Stomach (tissue), 9 donors: ENCODE data around the gene SOST. TPM values are rescaled to one million over a fixed set of nuclear protein-coding genes. Genes with fewer than 3 reads are reported as not detected.

Experiments
- DNase-seq, 2 donors: peaks; one replicate each; pipeline versions ENCODE4 v3.0.0 to v3.0.0-alpha.2; 2013 to 2019
- H3K27ac ChIP-seq, 5 donors: fragments of 200-600 bp in 4 of 5; sonication (generic) in 4 of 5; one replicate each; pipeline ENCODE4 v1.5.1; 2013 to 2019; ENCODE audit warnings: mild to moderate bottlenecking in 1 of 5, moderate library complexity in 1 of 5
- H3K27me3 ChIP-seq, 3 donors: fragments of 200-600 bp; sonication (generic); one replicate each; pipeline ENCODE4 v1.5.1; 2017 to 2019; ENCODE audit warnings: mixed run types in 1 of 3
- H3K36me3 ChIP-seq, 4 donors: fragments of 200-600 bp; sonication (generic); 1 replicate in 3 of 4; 2 replicates in 1 of 4; pipeline ENCODE4 v1.5.1; 2016 to 2019
- H3K4me1 ChIP-seq, 4 donors: fragments of 200-600 bp; sonication (generic); one replicate each; pipeline ENCODE4 v1.5.1; 2016 to 2019
- H3K4me3 ChIP-seq, 4 donors: fragments of 200-600 bp; sonication (generic) in 3 of 4; one replicate each; pipeline ENCODE4 v1.5.1; 2016 to 2019; ENCODE audit warnings: mild to moderate bottlenecking in 1 of 4
- H3K9me3 ChIP-seq, 4 donors: fragments of 200-600 bp; sonication (generic); one replicate each; pipeline ENCODE4 v1.5.1; 2016 to 2019
- EP300 ChIP-seq: sonication (generic); formaldehyde crosslinking; IDR thresholded peaks from one replicate; pipeline ENCODE4 v1.6.1; 2017; ENCODE audit warnings: antibody characterized with exemption
- POLR2A ChIP-seq, 4 donors: fragments of 450-650 bp; IDR thresholded peaks; one replicate each; pipeline ENCODE4 v1.6.1; 2016; ENCODE audit warnings: antibody characterized with exemption in 4 of 4, control low read depth in 2 of 4, mild to moderate bottlenecking in 1 of 4, moderate library complexity in 1 of 4
- POLR2AphosphoS5 ChIP-seq, 3 donors: sonication (generic); formaldehyde crosslinking; IDR thresholded peaks; one replicate each; pipeline ENCODE4 v1.6.1; 2016; ENCODE audit warnings: antibody characterized with exemption in 3 of 3
- WGBS, 5 donors: extraction: QIAGEN DNeasy Blood & Tissue Kit in 3 of 5; methylation state at CpG; one replicate each; pipeline versions ENCODE4 v1.1.5 to v1.1.7; 2013 to 2018; 5-methylcytosine and 5-hydroxymethylcytosine counted together
- intact Hi-C: fragments of 100-400 bp; cut with DNase I; formaldehyde crosslinking; loops from one replicate; pipeline ENCODE4 v1.15.1; 2023; ENCODE audit warnings: low total_unique reads
- polyA plus RNA-seq, 3 donors: library from polyadenylated mRNA; stranded (reverse); fragments of 200-250 nt; gene quantifications; one replicate each; pipeline ENCODE4 v1.2.3, GENCODE V29; 2013
- total RNA-seq, 5 donors: library from RNA; depleted of rRNA; stranded (reverse); fragments of >200 nt; gene quantifications; one replicate each; pipeline versions ENCODE4 v1.1.0 to v1.2.3, GENCODE V29; 2014 to 2016
- TF ChIP-seq, protein P1 (sequence below), 7 experiments: fragments of 450-650 bp in 4 of 7; fragments of 200-600 bp in 3 of 7; sonication (generic) in 3 of 7; IDR thresholded peaks; one replicate each; pipeline ENCODE4 v1.5.1; 2016 to 2019; ENCODE audit warnings: antibody characterized with exemption in 7 of 7, control low read depth in 2 of 7, mild to moderate bottlenecking in 1 of 7
- donor health status: healthy with polysubstance abuse.
- donor health status: Bipolar disorder and iron deficiency.
- donor health status: healthy.

SOST gene
- total and polyA plus RNA-seq, 8 donors: not detected

DNA sequence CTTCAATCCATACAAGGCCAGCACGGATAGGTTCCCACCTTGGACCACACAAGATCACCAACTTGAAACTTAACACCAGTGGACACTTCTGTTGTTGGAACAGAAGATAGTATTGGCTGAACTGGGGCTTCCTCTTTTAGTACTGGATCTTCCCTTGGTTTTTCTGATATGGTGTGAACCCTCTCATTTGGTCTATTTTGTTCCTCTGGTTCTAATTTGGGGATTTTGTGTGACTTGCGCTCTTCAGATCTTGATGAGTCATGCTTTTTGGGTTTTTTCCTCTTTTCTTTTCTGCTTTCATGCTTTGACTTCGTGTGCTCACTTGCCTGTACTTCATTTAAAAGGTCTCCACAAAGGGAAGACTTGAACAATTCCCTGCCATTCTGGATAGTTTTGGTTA, 39.0 kb downstream of the SOST start:
- intact Hi-C loops: no loop called here
- no peak for TF ChIP-seq POLR2A (IDR thresholded peaks at IDR 0.05)
- no peak for TF ChIP-seq EP300
- TF ChIP-seq, protein P1, sequence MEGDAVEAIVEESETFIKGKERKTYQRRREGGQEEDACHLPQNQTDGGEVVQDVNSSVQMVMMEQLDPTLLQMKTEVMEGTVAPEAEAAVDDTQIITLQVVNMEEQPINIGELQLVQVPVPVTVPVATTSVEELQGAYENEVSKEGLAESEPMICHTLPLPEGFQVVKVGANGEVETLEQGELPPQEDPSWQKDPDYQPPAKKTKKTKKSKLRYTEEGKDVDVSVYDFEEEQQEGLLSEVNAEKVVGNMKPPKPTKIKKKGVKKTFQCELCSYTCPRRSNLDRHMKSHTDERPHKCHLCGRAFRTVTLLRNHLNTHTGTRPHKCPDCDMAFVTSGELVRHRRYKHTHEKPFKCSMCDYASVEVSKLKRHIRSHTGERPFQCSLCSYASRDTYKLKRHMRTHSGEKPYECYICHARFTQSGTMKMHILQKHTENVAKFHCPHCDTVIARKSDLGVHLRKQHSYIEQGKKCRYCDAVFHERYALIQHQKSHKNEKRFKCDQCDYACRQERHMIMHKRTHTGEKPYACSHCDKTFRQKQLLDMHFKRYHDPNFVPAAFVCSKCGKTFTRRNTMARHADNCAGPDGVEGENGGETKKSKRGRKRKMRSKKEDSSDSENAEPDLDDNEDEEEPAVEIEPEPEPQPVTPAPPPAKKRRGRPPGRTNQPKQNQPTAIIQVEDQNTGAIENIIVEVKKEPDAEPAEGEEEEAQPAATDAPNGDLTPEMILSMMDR (IDR thresholded peaks at IDR 0.05): no peak
- no peak for TF ChIP-seq POLR2AphosphoS5 (IDR thresholded peaks at IDR 0.05)
- peak overlapping the region in 2 of 5 donors; percentile 94 to 95 for H3K27ac ChIP-seq

DNA sequence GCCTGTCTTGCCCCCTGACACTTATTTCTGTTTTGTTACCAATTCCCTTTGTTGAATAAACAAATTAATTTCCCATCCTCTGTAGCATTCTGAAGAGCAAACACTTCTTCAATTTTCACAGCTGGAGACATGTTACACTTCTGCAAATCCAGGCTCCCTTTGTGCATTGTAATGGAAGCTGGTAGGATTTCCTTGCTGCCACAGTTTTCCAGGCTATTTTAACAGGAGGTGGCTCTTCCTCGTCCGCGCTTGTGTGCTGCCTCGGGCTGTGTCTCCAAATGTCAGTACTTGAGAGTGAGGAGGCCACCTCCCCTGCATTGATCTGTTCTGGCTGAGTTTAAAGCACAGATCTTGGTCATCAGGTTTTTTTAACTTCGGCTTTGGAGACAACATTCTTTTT, 40.0 kb downstream of the SOST start:
- Histone ChIP-seq H3K4me3 (no peak overlapping the region), H3K4me1 (peaks cover 5 to 18% (median 10%) of the 10 kb centered on the region in 4 donors), H3K9me3 (no peaks in the 10 kb centered on the region), H3K36me3 (no peaks in the 10 kb centered on the region), H3K27me3 (peaks cover 0 to 9% (median 0%) of the 10 kb centered on the region in 3 donors), H3K27ac (no peak overlapping the region)
- TF ChIP-seq EP300 (no peak), POLR2AphosphoS5 (IDR thresholded peaks at IDR 0.05) (no peak), POLR2A (IDR thresholded peaks at IDR 0.05) (no peak)
- TF ChIP-seq, protein P1 (IDR thresholded peaks at IDR 0.05): no peak
- WGBS, 5 donors: 74 to 85% (median 79%) methylated on average over 5 of the region's 5 CpGs
- DNase-seq: no peak
- intact Hi-C loops: no loop called here

More for the DNA sequence above, 39.0 kb downstream of the SOST start:
- H3K36me3 ChIP-seq: no peaks in the 10 kb centered on the region
- WGBS, 5 donors: 66 to 84% (median 83%) methylated on average over 3 of the region's 3 CpGs
- H3K9me3 ChIP-seq: no peaks in the 10 kb centered on the region
- peaks cover 0 to 11% (median 2%) of the 10 kb centered on the region in 4 donors for H3K4me1 ChIP-seq
- H3K27me3 ChIP-seq: no peaks in the 10 kb centered on the region
- H3K4me3 ChIP-seq: no peak overlapping the region
- DNase-seq: no peak

DNA sequence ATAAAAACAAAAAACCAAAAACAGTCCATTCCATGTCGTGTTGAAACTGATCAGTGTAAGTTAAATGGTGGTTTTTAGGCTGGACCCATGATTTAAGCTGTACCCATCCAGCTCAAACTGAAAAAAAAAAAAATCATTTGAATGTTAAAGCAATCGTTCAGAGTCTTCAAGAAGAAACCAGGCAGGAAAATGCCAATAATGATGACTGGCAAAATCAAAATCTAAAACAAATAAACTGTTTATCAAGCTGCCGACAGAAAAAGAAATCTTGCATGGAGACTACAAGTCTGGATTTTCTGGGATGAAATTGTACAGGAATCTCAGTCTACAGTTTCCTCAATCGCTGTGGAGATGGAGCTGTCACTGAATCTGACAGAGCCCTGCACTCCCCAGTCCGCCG, 40.7 kb downstream of the SOST start:
- peaks cover 0 to 15% (median 0%) of the 10 kb centered on the region in 3 donors for H3K27me3 ChIP-seq
- H3K27ac ChIP-seq: no peak overlapping the region
- no peaks in the 10 kb centered on the region for H3K9me3 ChIP-seq
- WGBS, 5 donors: 58 to 64% (median 62%) methylated on average over 6 of the region's 6 CpGs
- H3K4me1 ChIP-seq: peaks cover 11 to 24% (median 16%) of the 10 kb centered on the region in 4 donors
- intact Hi-C loops: no loop called here
- no peak overlapping the region for H3K4me3 ChIP-seq
- TF ChIP-seq EP300: no peak
- H3K36me3 ChIP-seq: no peaks in the 10 kb centered on the region
- DNase-seq: no peak

DNA sequence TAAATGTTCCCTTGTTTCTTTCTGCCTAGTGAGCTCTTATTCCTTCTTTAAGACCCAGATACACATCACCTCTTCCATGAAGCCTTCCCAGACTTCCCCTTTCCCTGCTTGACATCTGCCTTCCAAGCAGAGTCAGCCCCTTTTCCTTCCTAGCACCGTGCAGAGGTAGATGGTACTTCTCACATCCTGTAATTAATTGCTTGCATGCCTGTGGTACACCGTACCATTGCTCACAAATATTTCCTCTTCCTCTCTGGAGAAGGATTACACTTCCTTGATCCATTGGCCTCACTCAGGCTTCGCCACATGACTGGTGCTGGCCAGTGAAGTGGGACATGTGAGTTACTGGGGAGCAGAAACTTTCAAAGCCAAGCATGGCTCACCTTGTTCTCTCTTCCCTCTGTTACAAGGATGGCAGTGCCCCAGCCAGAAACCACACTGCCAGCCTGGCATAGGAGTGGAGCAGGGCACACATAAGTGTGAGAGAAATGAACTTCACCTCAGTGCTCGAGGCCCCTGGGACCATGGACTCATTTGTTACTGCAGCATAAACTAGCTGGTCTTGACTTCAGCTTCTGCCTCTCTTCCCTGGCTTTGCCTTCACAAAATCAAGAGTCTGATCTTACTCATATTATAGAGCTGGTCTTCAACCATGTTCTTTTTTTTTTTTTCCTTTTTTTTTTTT, 44.0 kb downstream of the SOST start:
- H3K36me3 ChIP-seq: no peaks in the 10 kb centered on the region
- TF ChIP-seq, protein P1 (IDR thresholded peaks at IDR 0.05): no peak
- TF ChIP-seq POLR2A (IDR thresholded peaks at IDR 0.05): no peak
- TF ChIP-seq EP300: no peak
- TF ChIP-seq POLR2AphosphoS5 (IDR thresholded peaks at IDR 0.05): no peak
- H3K27ac ChIP-seq: no peak overlapping the region
- H3K4me1 ChIP-seq: peaks cover 11 to 19% (median 14%) of the 10 kb centered on the region in 4 donors
- peaks cover 0 to 42% (median 0%) of the 10 kb centered on the region in 3 donors for H3K27me3 ChIP-seq
- intact Hi-C loops: no loop called here
- 59 to 67% (median 66%) methylated on average over 4 of the region's 4 CpGs for WGBS, 5 donors
- DNase-seq: no peak
- no peak overlapping the region for H3K4me3 ChIP-seq
- no peaks in the 10 kb centered on the region for H3K9me3 ChIP-seq
